Measurements from ENCODE around the gene MYO16.

The MYO16 gene

DNA sequence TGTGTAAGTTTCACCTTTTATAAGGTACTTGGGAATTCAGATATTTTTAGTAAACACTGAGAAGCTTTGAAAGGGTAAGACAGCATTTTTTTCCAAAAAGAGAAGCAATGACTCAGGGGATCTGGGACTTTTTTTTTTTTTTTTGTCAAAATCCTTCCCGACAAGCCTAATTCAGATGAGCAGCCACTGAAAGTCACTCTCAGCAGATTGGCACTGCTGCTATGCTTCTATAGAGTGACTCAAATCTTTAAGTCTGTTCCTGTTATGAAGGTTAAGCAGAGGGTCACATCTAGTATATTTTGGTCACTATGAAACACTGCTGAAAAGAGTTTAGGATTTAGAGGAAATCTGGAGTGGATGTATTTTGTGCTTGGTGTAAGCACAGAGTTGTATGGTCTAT, 571.1 kb downstream of the MYO16 start:
- no peaks in the 10 kb centered on the region for H3F3A ChIP-seq (ENCODE audit: insufficient read depth)
- H3K27me3 ChIP-seq (ENCODE audit: low read length), result no peaks in the 10 kb centered on the region
- H3K9me2 ChIP-seq (replicated peaks; ENCODE audit: insufficient read depth, low read length), result no peaks in the 10 kb centered on the region
- no peaks in the 10 kb centered on the region for H4K20me1 ChIP-seq (ENCODE audit: low read depth, low read length)
- no peak overlapping the region for H3K4me2 ChIP-seq (ENCODE audit: low read depth, low read length, poor library complexity, severe bottlenecking)
- H3K79me2 ChIP-seq (ENCODE audit: insufficient read depth, low read length), result no peaks in the 10 kb centered on the region
- no peak overlapping the region for H3K27ac ChIP-seq (ENCODE audit: low read depth, low read length)
- no peak overlapping the region for H2AFZ ChIP-seq (ENCODE audit: low read depth, low read length, severe bottlenecking)
- TF ChIP-seq, protein P1, sequence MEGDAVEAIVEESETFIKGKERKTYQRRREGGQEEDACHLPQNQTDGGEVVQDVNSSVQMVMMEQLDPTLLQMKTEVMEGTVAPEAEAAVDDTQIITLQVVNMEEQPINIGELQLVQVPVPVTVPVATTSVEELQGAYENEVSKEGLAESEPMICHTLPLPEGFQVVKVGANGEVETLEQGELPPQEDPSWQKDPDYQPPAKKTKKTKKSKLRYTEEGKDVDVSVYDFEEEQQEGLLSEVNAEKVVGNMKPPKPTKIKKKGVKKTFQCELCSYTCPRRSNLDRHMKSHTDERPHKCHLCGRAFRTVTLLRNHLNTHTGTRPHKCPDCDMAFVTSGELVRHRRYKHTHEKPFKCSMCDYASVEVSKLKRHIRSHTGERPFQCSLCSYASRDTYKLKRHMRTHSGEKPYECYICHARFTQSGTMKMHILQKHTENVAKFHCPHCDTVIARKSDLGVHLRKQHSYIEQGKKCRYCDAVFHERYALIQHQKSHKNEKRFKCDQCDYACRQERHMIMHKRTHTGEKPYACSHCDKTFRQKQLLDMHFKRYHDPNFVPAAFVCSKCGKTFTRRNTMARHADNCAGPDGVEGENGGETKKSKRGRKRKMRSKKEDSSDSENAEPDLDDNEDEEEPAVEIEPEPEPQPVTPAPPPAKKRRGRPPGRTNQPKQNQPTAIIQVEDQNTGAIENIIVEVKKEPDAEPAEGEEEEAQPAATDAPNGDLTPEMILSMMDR (IDR thresholded peaks at IDR 0.05; ENCODE audit: insufficient read depth, low read length, poor library complexity, severe bottlenecking), result no peak
- TF ChIP-seq EZH2phosphoT487 (conservative IDR thresholded peaks at IDR 0.05; ENCODE audit: low read length), result no peak
- no peaks in the 10 kb centered on the region for H3K36me3 ChIP-seq (ENCODE audit: low read length)
- no peaks in the 10 kb centered on the region for H3K9me3 ChIP-seq (ENCODE audit: insufficient read depth, low read length)
- no peak overlapping the region for H3K9ac ChIP-seq (ENCODE audit: low read length)
- H3K4me3 ChIP-seq (ENCODE audit: insufficient read depth, low read length, poor library complexity, severe bottlenecking), result no peak overlapping the region

DNA sequence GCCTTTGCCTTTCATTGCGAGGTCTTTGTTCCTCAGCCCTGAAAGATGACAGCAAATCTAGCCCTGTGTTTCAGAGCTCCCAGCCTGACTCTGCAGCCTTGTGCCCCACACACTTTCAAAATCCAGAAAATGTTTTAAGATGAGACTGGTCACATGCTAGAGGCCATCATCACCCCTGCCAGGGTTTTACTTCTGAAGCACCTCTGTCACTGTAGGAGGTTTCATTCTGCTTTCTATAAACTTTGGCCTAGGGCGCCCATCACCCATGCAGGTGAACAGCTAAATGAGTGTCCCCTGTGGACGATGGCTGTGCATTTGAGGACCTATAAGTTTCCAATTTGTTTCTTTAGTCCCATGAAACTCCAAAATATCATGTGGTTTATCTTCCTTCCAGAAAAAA, 574.2 kb downstream of the MYO16 start:
- no peaks in the 10 kb centered on the region for H3K36me3 ChIP-seq (ENCODE audit: low read length)
- H3F3A ChIP-seq (ENCODE audit: insufficient read depth), result no peaks in the 10 kb centered on the region
- no peaks in the 10 kb centered on the region for H4K20me1 ChIP-seq (ENCODE audit: low read depth, low read length)
- H3K9me3 ChIP-seq (ENCODE audit: insufficient read depth, low read length), result no peaks in the 10 kb centered on the region
- no peaks in the 10 kb centered on the region for H3K79me2 ChIP-seq (ENCODE audit: insufficient read depth, low read length)
- no peaks in the 10 kb centered on the region for H3K9me2 ChIP-seq (replicated peaks; ENCODE audit: insufficient read depth, low read length)
- no peak overlapping the region for H3K9ac ChIP-seq (ENCODE audit: low read length)
- H3K27ac ChIP-seq (ENCODE audit: low read depth, low read length), result no peak overlapping the region
- TF ChIP-seq EZH2phosphoT487 (conservative IDR thresholded peaks at IDR 0.05; ENCODE audit: low read length), result no peak
- TF ChIP-seq, protein P1 (IDR thresholded peaks at IDR 0.05; ENCODE audit: insufficient read depth, low read length, poor library complexity, severe bottlenecking), result no peak
- H2AFZ ChIP-seq (ENCODE audit: low read depth, low read length, severe bottlenecking), result no peak overlapping the region
- H3K4me2 ChIP-seq (ENCODE audit: low read depth, low read length, poor library complexity, severe bottlenecking), result peak overlapping the region; percentile 18
- no peaks in the 10 kb centered on the region for H3K27me3 ChIP-seq (ENCODE audit: low read length)
- no peak overlapping the region for H3K4me3 ChIP-seq (ENCODE audit: insufficient read depth, low read length, poor library complexity, severe bottlenecking)

DNA sequence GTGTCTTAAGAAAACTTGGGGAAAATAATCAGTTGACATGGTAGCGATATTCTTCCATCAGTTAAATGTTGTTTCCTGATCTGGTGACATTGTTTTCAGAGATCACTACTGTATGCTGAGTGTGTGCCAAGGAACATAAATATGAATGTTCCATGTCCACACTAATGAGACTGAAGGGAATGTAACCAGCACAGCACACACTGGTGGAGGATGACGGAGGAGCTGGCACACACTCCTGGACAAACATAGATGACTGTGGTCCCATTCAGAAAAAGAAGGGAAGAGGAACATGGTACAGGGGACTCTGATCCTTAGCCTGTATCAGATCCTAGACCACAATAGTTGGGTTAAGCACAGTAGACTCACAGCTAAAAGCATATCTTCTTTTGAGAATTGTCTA, 574.8 kb downstream of the MYO16 start:
- H4K20me1 ChIP-seq (ENCODE audit: low read depth, low read length), result no peaks in the 10 kb centered on the region
- no peaks in the 10 kb centered on the region for H3F3A ChIP-seq (ENCODE audit: insufficient read depth)
- no peaks in the 10 kb centered on the region for H3K79me2 ChIP-seq (ENCODE audit: insufficient read depth, low read length)
- no peaks in the 10 kb centered on the region for H3K9me2 ChIP-seq (replicated peaks; ENCODE audit: insufficient read depth, low read length)
- H2AFZ ChIP-seq (ENCODE audit: low read depth, low read length, severe bottlenecking), result no peak overlapping the region
- no peaks in the 10 kb centered on the region for H3K27me3 ChIP-seq (ENCODE audit: low read length)
- H3K4me2 ChIP-seq (ENCODE audit: low read depth, low read length, poor library complexity, severe bottlenecking), result no peak overlapping the region
- no peak overlapping the region for H3K27ac ChIP-seq (ENCODE audit: low read depth, low read length)
- no peaks in the 10 kb centered on the region for H3K36me3 ChIP-seq (ENCODE audit: low read length)
- H3K4me3 ChIP-seq (ENCODE audit: insufficient read depth, low read length, poor library complexity, severe bottlenecking), result no peak overlapping the region
- no peak overlapping the region for H3K9ac ChIP-seq (ENCODE audit: low read length)
- no peak for TF ChIP-seq EZH2phosphoT487 (conservative IDR thresholded peaks at IDR 0.05; ENCODE audit: low read length)
- TF ChIP-seq, protein P1 (IDR thresholded peaks at IDR 0.05; ENCODE audit: insufficient read depth, low read length, poor library complexity, severe bottlenecking), result no peak
- no peaks in the 10 kb centered on the region for H3K9me3 ChIP-seq (ENCODE audit: insufficient read depth, low read length)
